Endothelial cell of umbilical vein (primary cell): ENCODE measurements around the gene MYLK. TPM values are rescaled to one million over a fixed set of nuclear protein-coding genes. Genes with fewer than 3 reads are reported as not detected.
"Not testable (repeated sequence)": the region's sequence is repeated elsewhere in the genome, so short reads cannot be mapped to it uniquely, and the experiment has no call there.

ENCODE experiments used
- BruUV-seq: library from RNA; stranded (reverse); fragments of 400-500 nt; replicated peaks from 2 replicates; lab custom pipeline; 2021; lab: Mats Ljungman, UMichigan
- CTCF ChIA-PET: fragments of 300-600, 350-600 bp; sonication (Branson Sonifier 250); formaldehyde crosslinking; loops from one replicate; lab custom pipeline; 2021; ENCODE audit warnings: antibody characterized with exemption, inconsistent platforms; lab: Charles Lee
- POLR2A ChIA-PET: fragments of 300-600, 350-600 bp; sonication (Branson Sonifier 250); formaldehyde crosslinking; loops from one replicate; lab custom pipeline; 2021; ENCODE audit warnings: antibody characterized with exemption, inconsistent platforms; lab: Charles Lee
- DNase-seq: peaks from one replicate; pipeline ENCODE4 v3.0.0-alpha.2; 2011; ENCODE audit warnings: low read depth, low spot score
- FAIRE-seq: peaks from 2 replicates; lab custom pipeline; 2011; peaks lifted over from hg19 to GRCh38; lab: Jason Lieb, UNC
- H2AFZ ChIP-seq: 2 replicates; pipeline ENCODE4 v1.6.0; 2012; ENCODE audit warnings: low read depth, low read length, control low read depth, inconsistent platforms
- H3K27ac ChIP-seq: 2 replicates; pipeline ENCODE4 v1.5.1; 2011; ENCODE audit warnings: low read depth, mild to moderate bottlenecking, control low read depth, low read length, moderate library complexity; ENCODE audit not compliant: insufficient read depth
- H3K27me3 ChIP-seq, 2 experiments: 2 replicates each; pipeline versions ENCODE4 v1.6.0 to v1.6.1; 2011; ENCODE audit warnings: low read length in 2 of 2, mixed read lengths in 1 of 2; ENCODE audit not compliant: control insufficient read depth in 2 of 2, insufficient read depth in 2 of 2
- H3K36me3 ChIP-seq, 2 experiments: 2 replicates in 1 of 2; 3 replicates in 1 of 2; pipeline ENCODE4 v1.5.1; 2011; ENCODE audit warnings: low read length in 2 of 2, mild to moderate bottlenecking in 1 of 2, moderate library complexity in 1 of 2; ENCODE audit not compliant: control insufficient read depth in 2 of 2, insufficient read depth in 2 of 2; ENCODE audit errors: extremely low read depth in 1 of 2
- H3K4me1 ChIP-seq: 3 replicates; pipeline ENCODE4 v1.5.1; 2011; ENCODE audit warnings: mild to moderate bottlenecking, low read length; ENCODE audit not compliant: control insufficient read depth, insufficient read depth; ENCODE audit errors: extremely low read depth
- H3K4me2 ChIP-seq: 2 replicates; pipeline ENCODE4 v1.6.1; 2011; ENCODE audit warnings: low read length, control low read depth, mixed read lengths; ENCODE audit not compliant: insufficient read depth
- H3K4me3 ChIP-seq, 3 experiments: fragments of 200-600 bp in 1 of 3; sonication (generic), shearing (Covaris generic) in 1 of 3; replicated peaks in 1 of 3; 2 replicates each; pipeline ENCODE4 v1.5.1; 2011 to 2016; ENCODE audit warnings: control low read depth in 3 of 3, low read length in 3 of 3, mild to moderate bottlenecking in 2 of 3, inconsistent platforms in 1 of 3, low read depth in 1 of 3, moderate library complexity in 1 of 3; ENCODE audit not compliant: insufficient read depth in 1 of 3
- H3K79me2 ChIP-seq: 2 replicates; pipeline ENCODE4 v1.6.0; 2012; ENCODE audit warnings: low read length, inconsistent platforms; ENCODE audit not compliant: control insufficient read depth, insufficient read depth
- H3K9ac ChIP-seq: replicated peaks from 2 replicates; pipeline ENCODE3; 2011; ENCODE audit warnings: low read length, control low read depth; ENCODE audit not compliant: insufficient read depth; ENCODE audit errors: extremely low read depth
- H3K9me1 ChIP-seq: replicated peaks from 3 replicates; pipeline ENCODE4 v1.6.0; 2011; ENCODE audit warnings: mild to moderate bottlenecking, low read length; ENCODE audit not compliant: control insufficient read depth, insufficient read depth; ENCODE audit errors: extremely low read depth
- H3K9me3 ChIP-seq: replicated peaks from 2 replicates; pipeline ENCODE4 v1.5.1; 2012; ENCODE audit warnings: low read length, inconsistent platforms; ENCODE audit not compliant: control insufficient read depth, insufficient read depth
- H4K20me1 ChIP-seq: replicated peaks from 2 replicates; pipeline ENCODE3; 2011; ENCODE audit warnings: mild to moderate bottlenecking, low read length; ENCODE audit not compliant: control insufficient read depth, insufficient read depth; ENCODE audit errors: extremely low read depth
- CTCF ChIP-seq, 2 donors: IDR thresholded peaks; 1 replicate in 1 of 2; 2 replicates in 1 of 2; pipeline ENCODE4 v1.5.1; 2011; ENCODE audit warnings: low read length in 2 of 2, mild to moderate bottlenecking in 2 of 2, moderate library complexity in 2 of 2, control low read depth in 1 of 2, inconsistent platforms in 1 of 2, low read depth in 1 of 2; ENCODE audit not compliant: insufficient read depth in 1 of 2; ENCODE audit errors: extremely low read depth in 1 of 2
- EZH2 ChIP-seq: IDR thresholded peaks from 2 replicates; pipeline ENCODE4 v1.6.1; 2012; ENCODE audit warnings: borderline replicate concordance, low read depth, mild to moderate bottlenecking, moderate library complexity, low read length, inconsistent platforms; ENCODE audit not compliant: severe bottlenecking
- FOS ChIP-seq: IDR thresholded peaks from 2 replicates; pipeline ENCODE4 v1.6.1; 2011; ENCODE audit warnings: mild to moderate bottlenecking, low read length, moderate library complexity, borderline replicate concordance; ENCODE audit not compliant: insufficient read depth
- GATA2 ChIP-seq: IDR thresholded peaks from 2 replicates; pipeline ENCODE4 v1.7.0; 2011; ENCODE audit warnings: low read depth, mild to moderate bottlenecking, moderate library complexity, mixed read lengths, low read length; ENCODE audit not compliant: insufficient read length, insufficient read depth
- JUN ChIP-seq: IDR thresholded peaks from 2 replicates; pipeline ENCODE4 v1.6.1; 2011; ENCODE audit warnings: borderline replicate concordance, low read depth; ENCODE audit not compliant: insufficient read length, insufficient read depth
- MYC ChIP-seq: IDR thresholded peaks from one replicate; pipeline ENCODE4 v1.6.1; 2011; ENCODE audit warnings: mild to moderate bottlenecking, low read depth, low read length
- POLR2A ChIP-seq: IDR thresholded peaks from 2 replicates; pipeline ENCODE4 v1.6.1; 2012; ENCODE audit warnings: low read depth, mild to moderate bottlenecking, control low read depth, low read length
- POLR2AphosphoS5 ChIP-seq: IDR thresholded peaks from 2 replicates; pipeline ENCODE4 v1.6.1; 2012; ENCODE audit warnings: low read depth, mild to moderate bottlenecking, control low read depth, low read length, moderate library complexity; ENCODE audit not compliant: insufficient read depth
- dilution Hi-C: fragments of 300-500 bp; cut with MboI; formaldehyde crosslinking; loops from one replicate; pipeline ENCODE4 v1.15.0; 2019; ENCODE audit warnings: low sequenced_read_pairs; ENCODE audit not compliant: extremely low pct_ligation_motif_present
- intact Hi-C: fragments of 100-400 bp; cut with micrococcal nuclease; formaldehyde crosslinking; loops from one replicate; pipeline ENCODE4 v1.10.0; 2022
- polyA plus RNA-seq, 4 experiments: library from polyadenylated mRNA; depleted of rRNA in 3 of 4; stranded (reverse) in 3 of 4; unstranded in 1 of 4; fragments of >200 nt; gene quantifications; 2 replicates each; pipeline versions ENCODE4 v1.2.1 to v1.2.3, GENCODE V29; 2011 to 2012; ENCODE audit warnings: missing spikeins in 1 of 4
- total RNA-seq: library from RNA; stranded (reverse); gene quantifications from 2 replicates; pipeline ENCODE4 v1.2.3, GENCODE V29; 2021
- TF ChIP-seq, protein P1 (sequence below): IDR thresholded peaks from 2 replicates; pipeline ENCODE4 v1.6.1; 2011; ENCODE audit not compliant: insufficient read depth, insufficient read length

Gene MYLK
- total and polyA plus RNA-seq, 2 donors (not counting 3 experiments of a cell fraction or from before 2014, with no cell fraction given): 10.0 to 22.2 TPM

- Histone ChIP-seq H3K9me3 (no peaks in the 10 kb centered on the region), H3K79me2 (no peaks in the 10 kb centered on the region), H3K27ac (no peak overlapping the region), H3K4me2 (no peak overlapping the region), H3K4me3 (no peak overlapping the region), H3K27me3 (no peaks in the 10 kb centered on the region), H3K4me1 (peaks cover 4% of the 10 kb centered on the region), H2AFZ (no peak overlapping the region), H4K20me1 (no peaks in the 10 kb centered on the region), H3K36me3 (no peaks in the 10 kb centered on the region), H3K9me1 (no peaks in the 10 kb centered on the region), H3K9ac (no peak overlapping the region)
- TF ChIP-seq CTCF (IDR thresholded peaks at IDR 0.05; ENCODE audit: extremely low read depth in 1 of 2, insufficient read depth in 1 of 2, low read depth in 1 of 2, low read length in 2 of 2): no peak
- no peak for TF ChIP-seq POLR2A
- no peak for TF ChIP-seq POLR2AphosphoS5
- TF ChIP-seq JUN: no peak
- TF ChIP-seq, protein P1, sequence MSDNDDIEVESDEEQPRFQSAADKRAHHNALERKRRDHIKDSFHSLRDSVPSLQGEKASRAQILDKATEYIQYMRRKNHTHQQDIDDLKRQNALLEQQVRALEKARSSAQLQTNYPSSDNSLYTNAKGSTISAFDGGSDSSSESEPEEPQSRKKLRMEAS: no peak
- TF ChIP-seq EZH2: no peak
- TF ChIP-seq MYC: no peak
- TF ChIP-seq GATA2: no peak
- no peak for TF ChIP-seq FOS
- no TSS peak for BruUV-seq
- dilution Hi-C loops (no loop called here), intact Hi-C loops (no loop called here)
- ChIA-PET CTCF (interaction anchor here (0.6 to 1.8 kb wide), 3 partner anchors 110 to 1810 kb away, joined by 3 to 6 read pairs (median 6); no protein-coding TSS in a partner anchor), POLR2A (no interaction called here)
- FAIRE-seq (no peak), DNase-seq (no peak)
These were observed 270.6 kb downstream of the MYLK start for GRCh38 chr3:123613543-123613942.

DNA sequence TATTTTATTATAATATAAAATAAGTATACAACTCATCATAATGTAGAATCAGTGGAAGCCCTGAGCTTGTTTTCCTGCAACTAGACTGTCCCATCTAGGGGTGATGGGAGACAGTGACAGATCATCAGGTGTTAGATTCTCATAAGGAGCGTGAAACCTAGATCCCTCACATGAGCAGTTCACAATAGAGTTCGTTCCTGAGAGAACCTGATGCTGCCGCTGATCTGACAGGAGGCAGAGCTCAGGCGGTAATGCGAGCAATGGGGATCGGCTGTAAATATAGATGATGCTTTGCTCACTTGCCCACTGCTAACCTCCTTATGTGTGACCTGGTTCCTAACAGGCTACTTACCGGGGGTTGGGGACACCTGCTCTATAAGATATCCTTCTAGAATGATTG, 272.5 kb downstream of the MYLK start:
- H3K36me3 ChIP-seq, H3K4me3 ChIP-seq, H3K9me3 ChIP-seq, H4K20me1 ChIP-seq, BruUV-seq, POLR2A ChIA-PET, H3K4me1 ChIP-seq, H3K27ac ChIP-seq, FAIRE-seq, H3K9ac ChIP-seq, H2AFZ ChIP-seq, DNase-seq, dilution Hi-C loops, H3K27me3 ChIP-seq, H3K9me1 ChIP-seq, H3K79me2 ChIP-seq, intact Hi-C loops, H3K4me2 ChIP-seq: not testable (repeated sequence)
- CTCF ChIA-PET: interaction anchor here (1.8 kb wide), 1 partner anchor 112 kb away, joined by 6 read pairs; no protein-coding TSS in a partner anchor
